WTC11 (cell line): ENCODE measurements around the gene PELI3.

Source experiments
- CBFB ChIP-seq: sonication (generic); formaldehyde crosslinking; IDR thresholded peaks from 2 replicates; pipeline ENCODE4 v1.8.1; 2022; ENCODE audit warnings: mild to moderate bottlenecking, low read depth, missing genetic modification reagents
- ESRRA ChIP-seq: sonication (generic); formaldehyde crosslinking; IDR thresholded peaks from 2 replicates; pipeline ENCODE4 v1.8.1; 2022; ENCODE audit warnings: mild to moderate bottlenecking, missing genetic modification reagents, borderline replicate concordance
- JUN ChIP-seq: sonication (generic); formaldehyde crosslinking; IDR thresholded peaks from 2 replicates; pipeline ENCODE4 v1.8.0; 2023; ENCODE audit warnings: mild to moderate bottlenecking, missing genetic modification reagents
- SP1 ChIP-seq: sonication (generic); formaldehyde crosslinking; conservative IDR thresholded peaks from 2 replicates; pipeline ENCODE4 v1.8.1; 2022; ENCODE audit warnings: missing genetic modification reagents
- ZNF317 ChIP-seq: sonication (generic); formaldehyde crosslinking; IDR thresholded peaks from 2 replicates; pipeline ENCODE4 v1.8.1; 2023; ENCODE audit warnings: low read depth, mild to moderate bottlenecking, moderate library complexity, missing genetic modification reagents, borderline replicate concordance
- TF ChIP-seq, protein P1 (sequence below): sonication (generic); formaldehyde crosslinking; IDR thresholded peaks from 2 replicates; pipeline ENCODE4 v1.8.1; 2023; ENCODE audit warnings: mild to moderate bottlenecking, missing genetic modification reagents
- TF ChIP-seq, protein P2 (sequence below): sonication (generic); formaldehyde crosslinking; IDR thresholded peaks from 2 replicates; pipeline ENCODE4 v1.8.1; 2023; ENCODE audit warnings: mild to moderate bottlenecking, missing genetic modification reagents, moderate library complexity
- TF ChIP-seq, protein P3 (sequence below): fragments of 200-600 bp; IDR thresholded peaks from 2 replicates; pipeline ENCODE4 v1.8.0; 2022; ENCODE audit warnings: antibody characterized with exemption
- TF ChIP-seq, protein P4 (sequence below): sonication (generic); formaldehyde crosslinking; IDR thresholded peaks from 2 replicates; pipeline ENCODE4 v1.8.0; 2022; ENCODE audit warnings: mild to moderate bottlenecking, missing genetic modification reagents
- TF ChIP-seq, protein P5 (sequence below): fragments of 250-450 bp; sonication (Bioruptor Pico); IDR thresholded peaks from 2 replicates; pipeline ENCODE4 v1.9.0; 2021; ENCODE audit warnings: mild to moderate bottlenecking

DNA sequence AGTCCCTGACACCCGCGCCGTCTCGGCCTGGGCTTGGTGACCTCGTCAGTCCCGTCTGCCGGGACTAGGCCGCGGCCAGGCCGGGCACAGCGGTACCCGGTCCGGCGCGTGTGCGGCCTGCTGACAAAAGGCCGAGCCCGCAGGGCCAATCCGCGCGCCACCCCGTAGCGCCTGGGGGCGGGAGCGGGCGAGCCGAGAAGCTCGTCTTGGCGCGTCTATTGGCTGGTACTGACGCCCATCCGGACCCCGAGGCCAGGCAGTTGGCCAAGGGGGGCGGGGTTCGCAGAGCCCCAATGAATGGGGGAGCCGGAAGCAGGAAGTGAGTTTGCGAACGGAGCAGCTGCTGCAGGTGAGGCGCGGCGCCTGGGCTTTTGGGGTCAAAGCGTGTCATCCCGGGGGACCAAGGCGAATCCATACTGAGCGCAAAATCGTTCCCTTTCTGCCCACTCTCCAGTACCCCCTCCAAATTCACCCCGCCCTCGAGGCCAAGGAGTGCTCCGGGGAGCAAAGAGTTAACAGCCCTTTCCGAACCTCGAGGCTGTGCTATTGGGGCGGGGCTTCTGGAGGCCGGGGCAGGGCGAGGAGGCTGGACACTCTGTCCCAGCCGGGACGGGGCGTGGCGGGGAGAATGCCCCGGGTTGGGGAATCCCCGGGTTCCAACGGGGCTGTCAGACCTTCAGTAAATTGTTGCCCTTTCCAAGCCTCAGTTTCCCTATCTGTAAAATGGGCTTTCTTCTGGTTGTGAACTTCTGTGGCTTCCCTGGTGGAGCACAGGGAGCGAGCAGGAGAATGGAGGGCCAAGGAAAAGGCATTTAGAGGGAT is 13.6 kb downstream of the PELI3 start, which contains the start of gene DPP3:
- TF ChIP-seq, protein P1, sequence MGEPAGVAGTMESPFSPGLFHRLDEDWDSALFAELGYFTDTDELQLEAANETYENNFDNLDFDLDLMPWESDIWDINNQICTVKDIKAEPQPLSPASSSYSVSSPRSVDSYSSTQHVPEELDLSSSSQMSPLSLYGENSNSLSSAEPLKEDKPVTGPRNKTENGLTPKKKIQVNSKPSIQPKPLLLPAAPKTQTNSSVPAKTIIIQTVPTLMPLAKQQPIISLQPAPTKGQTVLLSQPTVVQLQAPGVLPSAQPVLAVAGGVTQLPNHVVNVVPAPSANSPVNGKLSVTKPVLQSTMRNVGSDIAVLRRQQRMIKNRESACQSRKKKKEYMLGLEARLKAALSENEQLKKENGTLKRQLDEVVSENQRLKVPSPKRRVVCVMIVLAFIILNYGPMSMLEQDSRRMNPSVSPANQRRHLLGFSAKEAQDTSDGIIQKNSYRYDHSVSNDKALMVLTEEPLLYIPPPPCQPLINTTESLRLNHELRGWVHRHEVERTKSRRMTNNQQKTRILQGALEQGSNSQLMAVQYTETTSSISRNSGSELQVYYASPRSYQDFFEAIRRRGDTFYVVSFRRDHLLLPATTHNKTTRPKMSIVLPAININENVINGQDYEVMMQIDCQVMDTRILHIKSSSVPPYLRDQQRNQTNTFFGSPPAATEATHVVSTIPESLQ (CRISPR knock-in tag): no peak
- TF ChIP-seq, protein P2, sequence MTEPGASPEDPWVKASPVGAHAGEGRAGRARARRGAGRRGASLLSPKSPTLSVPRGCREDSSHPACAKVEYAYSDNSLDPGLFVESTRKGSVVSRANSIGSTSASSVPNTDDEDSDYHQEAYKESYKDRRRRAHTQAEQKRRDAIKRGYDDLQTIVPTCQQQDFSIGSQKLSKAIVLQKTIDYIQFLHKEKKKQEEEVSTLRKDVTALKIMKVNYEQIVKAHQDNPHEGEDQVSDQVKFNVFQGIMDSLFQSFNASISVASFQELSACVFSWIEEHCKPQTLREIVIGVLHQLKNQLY (CRISPR knock-in tag): no peak
- peak; percentile 91 for TF ChIP-seq SP1 (CRISPR knock-in tag)
- TF ChIP-seq, protein P3, sequence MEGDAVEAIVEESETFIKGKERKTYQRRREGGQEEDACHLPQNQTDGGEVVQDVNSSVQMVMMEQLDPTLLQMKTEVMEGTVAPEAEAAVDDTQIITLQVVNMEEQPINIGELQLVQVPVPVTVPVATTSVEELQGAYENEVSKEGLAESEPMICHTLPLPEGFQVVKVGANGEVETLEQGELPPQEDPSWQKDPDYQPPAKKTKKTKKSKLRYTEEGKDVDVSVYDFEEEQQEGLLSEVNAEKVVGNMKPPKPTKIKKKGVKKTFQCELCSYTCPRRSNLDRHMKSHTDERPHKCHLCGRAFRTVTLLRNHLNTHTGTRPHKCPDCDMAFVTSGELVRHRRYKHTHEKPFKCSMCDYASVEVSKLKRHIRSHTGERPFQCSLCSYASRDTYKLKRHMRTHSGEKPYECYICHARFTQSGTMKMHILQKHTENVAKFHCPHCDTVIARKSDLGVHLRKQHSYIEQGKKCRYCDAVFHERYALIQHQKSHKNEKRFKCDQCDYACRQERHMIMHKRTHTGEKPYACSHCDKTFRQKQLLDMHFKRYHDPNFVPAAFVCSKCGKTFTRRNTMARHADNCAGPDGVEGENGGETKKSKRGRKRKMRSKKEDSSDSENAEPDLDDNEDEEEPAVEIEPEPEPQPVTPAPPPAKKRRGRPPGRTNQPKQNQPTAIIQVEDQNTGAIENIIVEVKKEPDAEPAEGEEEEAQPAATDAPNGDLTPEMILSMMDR: no peak
- no peak for TF ChIP-seq ZNF317 (CRISPR knock-in tag)
- TF ChIP-seq CBFB (CRISPR knock-in tag): no peak
- TF ChIP-seq, protein P4, sequence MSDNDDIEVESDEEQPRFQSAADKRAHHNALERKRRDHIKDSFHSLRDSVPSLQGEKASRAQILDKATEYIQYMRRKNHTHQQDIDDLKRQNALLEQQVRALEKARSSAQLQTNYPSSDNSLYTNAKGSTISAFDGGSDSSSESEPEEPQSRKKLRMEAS: peak; percentile 14; the same call in 1 of the 2 replicates
- TF ChIP-seq JUN (CRISPR knock-in tag): no peak
- TF ChIP-seq, protein P5, sequence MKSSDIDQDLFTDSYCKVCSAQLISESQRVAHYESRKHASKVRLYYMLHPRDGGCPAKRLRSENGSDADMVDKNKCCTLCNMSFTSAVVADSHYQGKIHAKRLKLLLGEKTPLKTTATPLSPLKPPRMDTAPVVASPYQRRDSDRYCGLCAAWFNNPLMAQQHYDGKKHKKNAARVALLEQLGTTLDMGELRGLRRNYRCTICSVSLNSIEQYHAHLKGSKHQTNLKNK (CRISPR knock-in tag): 0 out of 2 replicates have a peak, but pooled peaks have one; percentile 38
- TF ChIP-seq ESRRA (CRISPR knock-in tag): no peak
